Mammary epithelial cell (primary cell): Measurements from ENCODE around the gene VDR.

Experiments used
- CTCF ChIP-seq, 2 donors: IDR thresholded peaks in 1 of 2; conservative IDR thresholded peaks in 1 of 2; 2 replicates each; pipeline ENCODE4 v1.5.1; 2011 to 2012; ENCODE audit warnings: inconsistent platforms in 2 of 2, low read length in 2 of 2, mild to moderate bottlenecking in 2 of 2, control low read depth in 1 of 2, low read depth in 1 of 2; ENCODE audit not compliant: insufficient read depth in 1 of 2; ENCODE audit errors: extremely low read depth in 1 of 2
- EZH2 ChIP-seq: IDR thresholded peaks from 2 replicates; pipeline ENCODE4 v1.6.1; 2012; ENCODE audit warnings: low read length, inconsistent platforms, borderline replicate concordance

- TF ChIP-seq CTCF (conservative IDR thresholded peaks at IDR 0.05 in 1 of 2, IDR thresholded peaks at IDR 0.05 in 1 of 2; ENCODE audit: extremely low read depth in 1 of 2, insufficient read depth in 1 of 2, low read depth in 1 of 2, low read length in 2 of 2) (no peak), EZH2 (no peak)
Observed at GRCh38 chr12:47935184-47935583, 30.4 kb upstream of the VDR start.
